Lower lobe of right lung (tissue), 2 donors: ENCODE measurements around the gene ASPSCR1. TPM values are rescaled to one million over a fixed set of nuclear protein-coding genes. Genes with fewer than 3 reads are reported as not detected.

ENCODE experiments used
- ATAC-seq, 2 donors: fragments of 200-7000 bp; cut with Tn5 transposase; one replicate each; pipeline ENCODE4 v1.9.1; 2020 to 2022; ENCODE audit warnings: mild to moderate bottlenecking in 2 of 2, moderate library complexity in 2 of 2
- DNase-seq: peaks from one replicate; pipeline ENCODE4 v3.0.0-alpha.2; 2020
- H3K27ac ChIP-seq: fragments of 200-600 bp; one replicate; pipeline ENCODE4 v1.8.0; 2022
- H3K27me3 ChIP-seq: fragments of 200-600 bp; one replicate; pipeline ENCODE4 v1.8.0; 2022; ENCODE audit warnings: low read depth
- H3K36me3 ChIP-seq: fragments of 200-600 bp; one replicate; pipeline ENCODE4 v1.8.0; 2022; ENCODE audit warnings: mild to moderate bottlenecking
- H3K4me1 ChIP-seq: fragments of 200-600 bp; one replicate; pipeline ENCODE4 v1.8.0; 2022
- H3K4me3 ChIP-seq: fragments of 200-600 bp; one replicate; pipeline ENCODE4 v1.8.0; 2022; ENCODE audit warnings: mild to moderate bottlenecking
- H3K9me3 ChIP-seq: fragments of 200-600 bp; one replicate; pipeline ENCODE4 v1.8.0; 2022
- CTCF ChIP-seq: fragments of 200-600 bp; IDR thresholded peaks from one replicate; pipeline ENCODE4 v1.8.0; 2022; ENCODE audit warnings: antibody characterized with exemption, mild to moderate bottlenecking
- intact Hi-C: fragments of 100-400 bp; cut with DNase I; formaldehyde crosslinking; loops from one replicate; pipeline ENCODE4 v1.11.0; 2022
- total RNA-seq: library from RNA; stranded (reverse); fragmentation: NEBNext Ultra II Directional; extraction: Animal tissue kit (Norgen Biotek cat#: 25700); gene quantifications from one replicate; pipeline ENCODE4 v1.2.1, GENCODE V29; 2021
- donor health status: DM: no; HTN: yes; CAD: no; lungs with severe emphysema.

Gene ASPSCR1
- total RNA-seq, 1 donor from 2014 or later: 45.3 TPM

GRCh38 chr17:81940538-81941483 is 36.6 kb upstream of the ASPSCR1 start:
- peaks cover 24% of the 10 kb centered on the region for H3K27me3 ChIP-seq
- H3K4me1 ChIP-seq: no peaks in the 10 kb centered on the region
- H3K9me3 ChIP-seq: no peaks in the 10 kb centered on the region
- DNase-seq (no peak), ATAC-seq (no peak)
- H3K27ac ChIP-seq: no peak overlapping the region
- TF ChIP-seq CTCF: no peak
- no peak overlapping the region for H3K4me3 ChIP-seq
- H3K36me3 ChIP-seq: no peaks in the 10 kb centered on the region
- intact Hi-C loops: no loop called here

- no peak for DNase-seq
- no peak for TF ChIP-seq CTCF
- H3K4me1 ChIP-seq: no peaks in the 10 kb centered on the region
These were observed 35.8 kb upstream of the ASPSCR1 start for GRCh38 chr17:81941484-81942166.

GRCh38 chr17:81942167-81942553 is 35.3 kb upstream of the ASPSCR1 start:
- H3K27me3 ChIP-seq: peaks cover 20% of the 10 kb centered on the region
- no peak overlapping the region for H3K4me3 ChIP-seq
- intact Hi-C loops: no loop called here
- no peaks in the 10 kb centered on the region for H3K4me1 ChIP-seq
- H3K36me3 ChIP-seq: no peaks in the 10 kb centered on the region
- H3K9me3 ChIP-seq: no peaks in the 10 kb centered on the region
- no peak for TF ChIP-seq CTCF
- DNase-seq: no peak
- H3K27ac ChIP-seq: no peak overlapping the region
- ATAC-seq: no peak

More at GRCh38 chr17:81941484-81942166, 35.8 kb upstream of the ASPSCR1 start:
- H3K27me3 ChIP-seq: peaks cover 23% of the 10 kb centered on the region
- no peak overlapping the region for H3K4me3 ChIP-seq
- H3K9me3 ChIP-seq: no peaks in the 10 kb centered on the region
- ATAC-seq: no peak
- H3K36me3 ChIP-seq: no peaks in the 10 kb centered on the region
- intact Hi-C loops: no loop called here
- H3K27ac ChIP-seq: no peak overlapping the region

- H3K4me3 ChIP-seq: no peak overlapping the region
- no peak for ATAC-seq
- no peaks in the 10 kb centered on the region for H3K9me3 ChIP-seq
- H3K4me1 ChIP-seq: no peaks in the 10 kb centered on the region
- TF ChIP-seq CTCF: no peak
- no peak overlapping the region for H3K27ac ChIP-seq
- intact Hi-C loops: no loop called here
- H3K36me3 ChIP-seq: no peaks in the 10 kb centered on the region
- DNase-seq: no peak
- H3K27me3 ChIP-seq: peaks cover 20% of the 10 kb centered on the region
These were observed 32.6 kb upstream of the ASPSCR1 start for GRCh38 chr17:81944858-81945257.

- DNase-seq (no peak), ATAC-seq (no peak)
- Histone ChIP-seq H3K27ac (no peak within 1 kb of the TSS), H3K9me3 (no peaks in the 10 kb centered on the region), H3K4me1 (no peaks in the 10 kb centered on the region), H3K27me3 (peaks cover 11% of the 10 kb centered on the region), H3K36me3 (no peaks in the 10 kb centered on the region), H3K4me3 (no peak within 1 kb of the TSS)
- no peak for TF ChIP-seq CTCF
- intact Hi-C loops: no loop called here
These were observed 30.2 kb upstream of the ASPSCR1 start, which contains the start of gene MYADML2 for GRCh38 chr17:81947189-81947588. Gene MYADML2 (minus strand): TSS chr17:81947233. CDS start chr17:81941741, 5,492 bp downstream.
